A673 (cell line): ENCODE data around the gene BRD8.

Experiments used
- CTCF ChIP-seq: fragments of 300-800, 200-600 bp; sonication (generic); conservative IDR thresholded peaks from 2 replicates; pipeline ENCODE4 v1.5.1; 2017; ENCODE audit warnings: low read depth, mild to moderate bottlenecking, antibody characterized with exemption, low read length, moderate library complexity, mixed read lengths
- EZH2 ChIP-seq: fragments of 200-600 bp; sonication (generic); IDR thresholded peaks from 2 replicates; pipeline ENCODE4 v1.6.1; 2017; ENCODE audit warnings: borderline replicate concordance, low read depth, mild to moderate bottlenecking, mixed read lengths, antibody characterized with exemption, low read length; ENCODE audit not compliant: poor library complexity, severe bottlenecking

DNA sequence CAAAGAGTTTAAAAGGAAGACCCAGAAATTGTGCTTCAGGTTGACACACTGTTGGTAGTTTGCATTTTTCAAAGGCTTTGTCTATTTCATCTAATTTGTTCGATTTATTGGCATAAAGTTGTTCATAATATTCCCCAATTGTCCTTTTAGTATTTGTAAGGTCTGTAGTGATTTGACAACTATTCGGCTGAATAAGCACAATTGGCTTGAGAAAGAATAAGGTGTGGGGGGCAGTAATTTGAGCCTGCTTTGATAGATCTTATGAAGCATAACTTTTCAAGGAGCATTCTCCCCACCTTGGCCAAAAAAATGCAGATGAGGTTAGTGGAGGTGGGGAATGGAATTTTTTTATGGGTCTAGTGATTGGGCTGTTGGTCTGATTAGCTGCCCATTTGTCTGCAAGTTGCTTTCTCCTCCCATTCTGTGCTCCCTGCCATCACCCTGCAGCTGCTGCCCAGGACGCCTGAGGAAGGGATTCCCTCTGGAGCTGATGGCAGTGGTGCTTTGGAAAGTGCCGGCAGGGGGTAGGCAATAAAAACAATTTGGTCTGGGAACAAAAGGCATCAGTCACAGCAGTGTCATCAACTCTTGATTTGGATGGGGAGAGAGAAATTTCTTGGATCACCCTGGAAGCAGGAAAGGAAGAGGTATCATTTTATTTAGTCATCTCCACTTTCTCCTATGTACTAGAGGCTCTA is 68.0 kb downstream of the BRD8 start:
- TF ChIP-seq CTCF: no peak
- TF ChIP-seq EZH2: no peak
